Measurements from ENCODE around the gene NR0B2. TPM values are rescaled to one million over a fixed set of nuclear protein-coding genes. Genes with fewer than 3 reads are reported as not detected.
"Not testable (repeated sequence)": the region's sequence is repeated elsewhere in the genome, so short reads cannot be mapped to it uniquely, and the experiment has no call there.

NR0B2 gene
- total RNA-seq, 2 experiments from 2014 or later: not detected

- H3K4me1 Mint-ChIP-seq; ATAC-seq (ENCODE audit: low read depth); DNase-seq; H3K4me3 Mint-ChIP-seq; H3K36me3 Mint-ChIP-seq; H3K27ac Mint-ChIP-seq; H3K27me3 Mint-ChIP-seq; H3K9me3 Mint-ChIP-seq: not testable (repeated sequence)
- POLR2A ChIA-PET: interaction anchor here (1.0 to 2.6 kb wide), 2 partner anchors 8 to 40 kb away, joined by 4 to 12 read pairs; no protein-coding TSS in a partner anchor
Observed at GRCh38 chr1:26873097-26873496, 40.7 kb downstream of the NR0B2 start.

DNA sequence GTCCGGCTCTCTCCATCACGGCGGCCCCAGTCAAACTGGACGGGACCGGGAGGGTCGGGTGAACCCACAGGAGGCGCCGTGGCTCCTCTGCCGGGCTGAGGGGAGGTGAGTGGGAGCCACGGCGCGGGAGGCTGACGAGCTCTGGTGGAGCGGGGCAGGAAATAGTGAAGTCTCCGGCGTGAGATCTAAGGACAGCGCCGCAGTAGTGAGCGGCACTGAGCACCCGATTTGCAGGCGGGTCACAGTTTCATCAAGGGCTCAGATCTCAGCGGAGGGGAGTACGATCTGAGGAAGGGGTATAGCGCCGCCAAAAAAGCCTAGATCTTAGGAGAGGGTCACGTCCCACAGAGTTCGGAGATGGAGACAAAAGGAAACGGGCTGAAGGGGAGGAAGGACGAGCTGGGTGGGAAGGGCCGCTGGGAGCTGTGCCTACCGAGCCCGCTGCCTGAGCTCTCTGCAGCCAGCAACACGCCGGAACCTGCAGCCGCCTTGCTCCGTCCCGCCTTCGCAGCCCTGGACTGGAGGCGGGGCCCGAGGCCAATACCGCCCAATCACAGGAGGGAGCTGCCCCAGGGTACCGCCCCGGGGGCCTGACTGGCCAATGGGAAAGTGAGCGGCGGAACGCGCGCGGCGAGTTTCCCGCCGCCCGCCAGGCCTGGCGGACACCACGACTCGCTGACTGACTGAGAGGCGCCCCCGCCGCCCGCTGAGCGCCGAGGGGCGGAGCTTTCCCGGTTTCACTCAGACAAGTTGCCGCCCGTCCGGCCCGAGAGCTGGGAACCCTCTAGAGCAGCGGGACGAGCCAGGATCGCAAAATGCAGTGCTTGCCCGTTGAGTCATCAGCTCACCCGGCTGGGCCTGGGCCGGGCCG, 48.9 kb downstream of the NR0B2 start:
- Mint-ChIP-seq H3K4me1 (peaks cover 14% of the 10 kb centered on the region), H3K27me3 (no peaks in the 10 kb centered on the region)

GRCh38 chr1:26863685-26864077, 50.1 kb downstream of the NR0B2 start:
- POLR2A ChIA-PET: interaction anchor here (0.5 to 3.5 kb wide), 4 partner anchors 12 to 363 kb away, joined by 3 to 34 read pairs (median 8); partner anchors contain the start of gene PIGV
- peak overlapping the region; percentile 96 for H3K4me3 Mint-ChIP-seq
- no peak for DNase-seq

More for the DNA sequence above, 48.9 kb downstream of the NR0B2 start:
- POLR2A ChIA-PET: interaction anchor here (0.6 to 3.5 kb wide), 29 partner anchors 9 to 456 kb away, joined by 3 to 34 read pairs (median 8); partner anchors contain the start of genes DHDDS, GPATCH3, GPN2 and HMGN2
- Mint-ChIP-seq H3K9me3 (no peaks in the 10 kb centered on the region), H3K36me3 (peaks cover 1% of the 10 kb centered on the region), H3K27ac (peak overlapping the region; percentile 95), H3K4me3 (peak overlapping the region; percentile 96)
- peak; percentile 93 for ATAC-seq (ENCODE audit: low read depth)
- peak; percentile 97 for DNase-seq

DNA sequence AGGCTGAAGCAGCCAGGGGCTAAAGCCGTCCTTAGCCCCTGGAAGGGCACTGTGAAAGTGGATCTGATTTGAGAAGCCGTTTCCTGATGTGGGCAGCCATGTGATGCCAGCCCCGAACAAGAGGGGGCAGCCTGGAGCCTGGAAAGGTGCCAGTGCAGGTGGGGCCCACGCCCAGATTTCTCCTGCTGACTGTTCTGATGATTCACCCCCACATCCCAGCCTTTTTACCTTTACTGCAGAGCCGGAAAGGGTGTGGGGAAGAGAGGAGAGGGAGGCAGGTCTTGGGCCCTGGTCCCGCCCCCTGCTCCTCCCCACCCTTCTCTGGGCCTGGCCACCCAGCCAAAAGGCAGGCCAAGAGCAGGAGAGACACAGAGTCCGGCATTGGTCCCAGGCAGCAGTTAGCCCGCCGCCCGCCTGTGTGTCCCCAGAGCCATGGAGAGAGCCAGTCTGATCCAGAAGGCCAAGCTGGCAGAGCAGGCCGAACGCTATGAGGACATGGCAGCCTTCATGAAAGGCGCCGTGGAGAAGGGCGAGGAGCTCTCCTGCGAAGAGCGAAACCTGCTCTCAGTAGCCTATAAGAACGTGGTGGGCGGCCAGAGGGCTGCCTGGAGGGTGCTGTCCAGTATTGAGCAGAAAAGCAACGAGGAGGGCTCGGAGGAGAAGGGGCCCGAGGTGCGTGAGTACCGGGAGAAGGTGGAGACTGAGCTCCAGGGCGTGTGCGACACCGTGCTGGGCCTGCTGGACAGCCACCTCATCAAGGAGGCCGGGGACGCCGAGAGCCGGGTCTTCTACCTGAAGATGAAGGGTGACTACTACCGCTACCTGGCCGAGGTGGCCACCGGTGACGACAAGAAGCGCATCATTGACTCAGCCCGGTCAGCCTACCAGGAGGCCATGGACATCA, 50.7 kb downstream of the NR0B2 start, which contains the start of gene SFN:
TSS of gene SFN (plus strand) at position 369 of the 904 bp plus-strand sequence. CDS start at position 433, 64 bp downstream.
- POLR2A ChIA-PET: interaction anchor here (3.5 kb wide), 1 partner anchor 75 kb away, joined by 34 read pairs; the partner anchor contains the start of gene PIGV
- DNase-seq: peak; percentile 61
- Mint-ChIP-seq H3K36me3 (peaks cover 1% of the 10 kb centered on the region), H3K4me3 (peak within 1 kb of the TSS; percentile 96), H3K27ac (peak within 1 kb of the TSS; percentile 95), H3K27me3 (no peaks in the 10 kb centered on the region), H3K4me1 (peaks cover 14% of the 10 kb centered on the region), H3K9me3 (no peaks in the 10 kb centered on the region)
- no peak for ATAC-seq (ENCODE audit: low read depth)

More at GRCh38 chr1:26863685-26864077, 50.1 kb downstream of the NR0B2 start:
- H3K36me3 Mint-ChIP-seq: peaks cover 1% of the 10 kb centered on the region
- no peaks in the 10 kb centered on the region for H3K27me3 Mint-ChIP-seq
- H3K9me3 Mint-ChIP-seq: no peaks in the 10 kb centered on the region
- peak overlapping the region; percentile 95 for H3K27ac Mint-ChIP-seq
- H3K4me1 Mint-ChIP-seq: peaks cover 14% of the 10 kb centered on the region
- no peak for ATAC-seq (ENCODE audit: low read depth)

DNA sequence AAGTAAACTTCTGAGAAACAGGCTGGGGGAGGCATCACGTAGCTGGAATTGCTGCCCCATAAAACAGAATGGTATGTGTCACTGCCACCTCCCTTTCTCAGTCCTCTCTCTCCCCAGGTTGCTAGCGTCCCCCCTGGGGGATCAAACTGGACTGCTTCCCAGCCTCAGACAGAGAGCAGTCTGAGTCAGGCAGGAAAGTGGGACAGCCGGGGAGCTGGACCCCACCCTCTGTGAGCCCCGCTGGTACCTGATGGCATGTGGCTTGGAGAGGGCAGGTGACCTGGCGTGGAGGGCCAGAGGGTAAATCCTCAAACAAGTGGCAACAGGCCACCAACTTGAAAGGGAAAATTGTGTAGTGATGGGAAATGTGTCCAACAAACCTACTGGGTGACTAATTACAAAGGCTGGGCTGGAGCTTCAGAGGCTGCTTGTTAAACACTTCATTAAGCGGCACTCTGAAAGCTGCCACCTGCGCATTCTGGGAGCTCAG, 51.8 kb downstream of the NR0B2 start:
- Mint-ChIP-seq H3K9me3 (no peaks in the 10 kb centered on the region), H3K36me3 (peaks cover 1% of the 10 kb centered on the region), H3K27me3 (no peaks in the 10 kb centered on the region), H3K4me1 (peaks cover 14% of the 10 kb centered on the region), H3K4me3 (no peak overlapping the region), H3K27ac (no peak overlapping the region)
- ATAC-seq (ENCODE audit: low read depth) (no peak), DNase-seq (no peak)
- POLR2A ChIA-PET: interaction anchor here (1.0 to 3.4 kb wide), 3 partner anchors 11 to 74 kb away, joined by 3 to 12 read pairs (median 3); partner anchors contain the start of genes GPN2 and PIGV

Other genes with a start within 250 kb of the NR0B2 start
- gene ARID1A, start 218.0 kb downstream of the NR0B2 start, total RNA-seq: 100 to 1,000 TPM; 118 to 124 TPM
- gene PIGV, start 126.0 kb downstream of the NR0B2 start, total RNA-seq: 10 to 100 TPM; 21.5 TPM
- gene ZDHHC18, start 87.3 kb downstream of the NR0B2 start, total RNA-seq: 10 to 100 TPM; 52.9 TPM
- 1 to 10 TPM; 1.4 to 1.8 TPM for gene SFN, start 50.8 kb downstream of the NR0B2 start, total RNA-seq
- 10 to 100 TPM; 30.1 to 31.2 TPM for gene GPN2, start 23.7 kb downstream of the NR0B2 start, total RNA-seq
- 10 to 100 TPM; 17.3 to 19.6 TPM for gene GPATCH3, start 13.5 kb downstream of the NR0B2 start, total RNA-seq
- gene NUDC, start 7.8 kb upstream of the NR0B2 start, total RNA-seq: 10 to 100 TPM; 59.0 to 59.1 TPM
- 1 to 10 TPM; 1.1 to 1.8 TPM for gene KDF1, start 46.5 kb upstream of the NR0B2 start, total RNA-seq
- not detected for gene TRNP1, start 79.7 kb upstream of the NR0B2 start, total RNA-seq
- gene TENT5B, start 98.9 kb upstream of the NR0B2 start, total RNA-seq: not detected
- gene SLC9A1, start 241.2 kb upstream of the NR0B2 start, total RNA-seq: 10 to 100 TPM; 23.7 to 24.5 TPM